Fibroblast of lung (primary cell): Measurements from ENCODE around the gene HKDC1.

Experiments used
- CTCF ChIP-seq, 2 donors: IDR thresholded peaks in 1 of 2; conservative IDR thresholded peaks in 1 of 2; 1 replicate in 1 of 2; 2 replicates in 1 of 2; pipeline ENCODE4 v1.5.1; 2011 to 2012; ENCODE audit warnings: low read length in 2 of 2, control low read depth in 1 of 2, inconsistent platforms in 1 of 2, low read depth in 1 of 2, mild to moderate bottlenecking in 1 of 2
- EZH2 ChIP-seq: IDR thresholded peaks from 2 replicates; pipeline ENCODE4 v1.5.1; 2012; ENCODE audit warnings: low read length, control low read depth, mild to moderate bottlenecking; ENCODE audit errors: missing control alignments

- TF ChIP-seq CTCF (conservative IDR thresholded peaks at IDR 0.05 in 1 of 2, IDR thresholded peaks at IDR 0.05 in 1 of 2; ENCODE audit: low read depth in 1 of 2, low read length in 2 of 2) (no peak), EZH2 (no peak)
These were observed 70.9 kb downstream of the HKDC1 start for GRCh38 chr10:69290993-69291392.
